Smooth muscle cell (in vitro differentiated cells): Measurements from ENCODE around the gene NPAT. TPM values are rescaled to one million over a fixed set of nuclear protein-coding genes. Genes with fewer than 3 reads are reported as not detected.

Source experiments
- DNase-seq: peaks from one replicate; lab custom pipeline; 2025; ENCODE audit not compliant: unreplicated experiment; lab: John Stamatoyannopoulos, UW
- H2AFZ ChIP-seq: fragments of 200-600 bp; sonication (generic); 2 replicates; pipeline ENCODE4 v1.6.0; 2016; ENCODE audit warnings: antibody characterized with exemption, low read depth, mild to moderate bottlenecking
- H3F3A ChIP-seq: fragments of 200-600 bp; sonication (generic); 2 replicates; pipeline ENCODE4 v1.6.0; 2017; ENCODE audit warnings: antibody characterized with exemption, low read depth
- H3K27ac ChIP-seq: fragments of 200-600 bp; sonication (generic); 2 replicates; pipeline ENCODE4 v1.5.1; 2016; ENCODE audit warnings: low read depth, mild to moderate bottlenecking
- H3K27me3 ChIP-seq: fragments of 200-600 bp; sonication (generic); 2 replicates; pipeline ENCODE4 v1.6.1; 2016; ENCODE audit warnings: low read depth, mild to moderate bottlenecking
- H3K36me3 ChIP-seq: fragments of 200-600 bp; sonication (generic); 2 replicates; pipeline ENCODE4 v1.5.1; 2016; ENCODE audit warnings: low read depth
- H3K4me1 ChIP-seq: fragments of 200-600 bp; sonication (generic); 2 replicates; pipeline ENCODE4 v1.5.1; 2016; ENCODE audit warnings: low read depth
- H3K4me2 ChIP-seq: fragments of 200-600 bp; sonication (generic); 2 replicates; pipeline ENCODE4 v1.6.0; 2016; ENCODE audit warnings: mild to moderate bottlenecking
- H3K4me3 ChIP-seq: fragments of 200-600 bp; sonication (generic); 2 replicates; pipeline ENCODE4 v1.5.1; 2016; ENCODE audit warnings: mild to moderate bottlenecking
- H3K79me2 ChIP-seq: fragments of 200-600 bp; sonication (generic); 2 replicates; pipeline ENCODE4 v1.6.0; 2016; ENCODE audit warnings: low read depth, mild to moderate bottlenecking
- H3K9ac ChIP-seq: fragments of 200-600 bp; sonication (generic); 2 replicates; pipeline ENCODE4 v1.6.0; 2016; ENCODE audit warnings: low read depth
- H3K9me3 ChIP-seq: fragments of 200-600 bp; sonication (generic); replicated peaks from 2 replicates; pipeline ENCODE4 v1.5.1; 2016; ENCODE audit warnings: low read depth
- H4K20me1 ChIP-seq: fragments of 200-600 bp; sonication (generic); 2 replicates; pipeline ENCODE4 v1.6.0; 2016; ENCODE audit warnings: low read depth
- WGBS: methylation state at CpG from one replicate; pipeline ENCODE4 v1.1.7; 2016; ENCODE audit warnings: low lambda C conversion rate; 5-methylcytosine and 5-hydroxymethylcytosine counted together
- polyA plus RNA-seq: library from polyadenylated mRNA; unstranded; fragments of >200 nt; fragmentation: Nextera tagmentation; extraction: Ambion mirVana; gene quantifications from 2 replicates; pipeline ENCODE4 v1.2.1, GENCODE V29; 2016
- total RNA-seq: library from RNA; depleted of rRNA; stranded (reverse); fragments of >200 nt; gene quantifications from 2 replicates; pipeline ENCODE4 v1.2.3, GENCODE V29; 2014
- TF ChIP-seq, protein P1 (sequence below): fragments of 200-600 bp; sonication (generic); IDR thresholded peaks from 2 replicates; pipeline ENCODE4 v1.5.1; 2017; ENCODE audit warnings: borderline replicate concordance, mild to moderate bottlenecking, antibody characterized with exemption; ENCODE audit not compliant: insufficient read depth, poor library complexity, severe bottlenecking

NPAT gene
- total and polyA plus RNA-seq, 2 experiments from 2014 or later: 6.2 to 21.5 TPM

GRCh38 chr11:108218912-108219783, 3.3 kb downstream of the NPAT start:
- no peaks in the 10 kb centered on the region for H3K27me3 ChIP-seq
- TF ChIP-seq, protein P1, sequence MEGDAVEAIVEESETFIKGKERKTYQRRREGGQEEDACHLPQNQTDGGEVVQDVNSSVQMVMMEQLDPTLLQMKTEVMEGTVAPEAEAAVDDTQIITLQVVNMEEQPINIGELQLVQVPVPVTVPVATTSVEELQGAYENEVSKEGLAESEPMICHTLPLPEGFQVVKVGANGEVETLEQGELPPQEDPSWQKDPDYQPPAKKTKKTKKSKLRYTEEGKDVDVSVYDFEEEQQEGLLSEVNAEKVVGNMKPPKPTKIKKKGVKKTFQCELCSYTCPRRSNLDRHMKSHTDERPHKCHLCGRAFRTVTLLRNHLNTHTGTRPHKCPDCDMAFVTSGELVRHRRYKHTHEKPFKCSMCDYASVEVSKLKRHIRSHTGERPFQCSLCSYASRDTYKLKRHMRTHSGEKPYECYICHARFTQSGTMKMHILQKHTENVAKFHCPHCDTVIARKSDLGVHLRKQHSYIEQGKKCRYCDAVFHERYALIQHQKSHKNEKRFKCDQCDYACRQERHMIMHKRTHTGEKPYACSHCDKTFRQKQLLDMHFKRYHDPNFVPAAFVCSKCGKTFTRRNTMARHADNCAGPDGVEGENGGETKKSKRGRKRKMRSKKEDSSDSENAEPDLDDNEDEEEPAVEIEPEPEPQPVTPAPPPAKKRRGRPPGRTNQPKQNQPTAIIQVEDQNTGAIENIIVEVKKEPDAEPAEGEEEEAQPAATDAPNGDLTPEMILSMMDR: no peak
- no peak overlapping the region for H3K9ac ChIP-seq
- peaks cover 7% of the 10 kb centered on the region for H3F3A ChIP-seq
- peaks cover 50% of the 10 kb centered on the region for H4K20me1 ChIP-seq
- no peak overlapping the region for H3K4me3 ChIP-seq
- peaks cover 18% of the 10 kb centered on the region for H3K4me1 ChIP-seq
- no peak for DNase-seq
- H2AFZ ChIP-seq: no peak overlapping the region
- no peaks in the 10 kb centered on the region for H3K9me3 ChIP-seq
- H3K36me3 ChIP-seq: no peaks in the 10 kb centered on the region
- H3K79me2 ChIP-seq: peaks cover 72% of the 10 kb centered on the region
- no peak overlapping the region for H3K27ac ChIP-seq
- H3K4me2 ChIP-seq: no peak overlapping the region
- 63% methylated on average over 7 of the region's 7 CpGs for WGBS

- H3K9ac ChIP-seq: no peak overlapping the region
- 95% methylated on average over 2 of the region's 2 CpGs for WGBS
- H3K27ac ChIP-seq: no peak overlapping the region
- no peak overlapping the region for H3K4me2 ChIP-seq
- no peaks in the 10 kb centered on the region for H3K36me3 ChIP-seq
- peaks cover 72% of the 10 kb centered on the region for H3K79me2 ChIP-seq
- no peak overlapping the region for H3K4me3 ChIP-seq
- TF ChIP-seq, protein P1: no peak
- no peak for DNase-seq
- H3K27me3 ChIP-seq: no peaks in the 10 kb centered on the region
- H2AFZ ChIP-seq: no peak overlapping the region
- H4K20me1 ChIP-seq: peaks cover 56% of the 10 kb centered on the region
- no peaks in the 10 kb centered on the region for H3K9me3 ChIP-seq
- peaks cover 3% of the 10 kb centered on the region for H3F3A ChIP-seq
- H3K4me1 ChIP-seq: peaks cover 11% of the 10 kb centered on the region
These were observed 4.0 kb downstream of the NPAT start for GRCh38 chr11:108218455-108218854.

DNA sequence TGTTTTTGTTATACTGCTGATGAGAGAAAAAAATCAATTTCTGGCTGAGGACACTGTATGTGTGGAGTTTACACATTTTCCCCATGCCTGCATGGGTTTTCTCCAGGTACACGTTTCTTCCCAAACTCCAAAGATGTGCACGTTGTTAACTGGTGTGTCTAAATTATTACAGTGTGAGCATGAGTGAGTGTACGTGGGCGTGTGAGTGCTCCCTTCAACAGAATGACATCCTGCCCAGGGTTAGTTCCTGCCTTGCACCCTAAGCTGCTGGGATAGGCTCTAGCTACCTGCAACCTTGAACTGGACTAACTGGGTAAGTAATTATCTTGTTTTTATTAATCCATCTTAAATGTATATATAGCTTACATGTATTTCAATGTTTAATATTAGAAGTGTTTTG, 5.5 kb downstream of the NPAT start:
- Histone ChIP-seq H2AFZ (no peak overlapping the region), H3K4me1 (peaks cover 11% of the 10 kb centered on the region), H3K4me2 (no peak overlapping the region), H3K9me3 (no peaks in the 10 kb centered on the region), H4K20me1 (peaks cover 56% of the 10 kb centered on the region), H3K27ac (no peak overlapping the region), H3K36me3 (no peaks in the 10 kb centered on the region), H3F3A (no peaks in the 10 kb centered on the region), H3K27me3 (no peaks in the 10 kb centered on the region), H3K9ac (no peak overlapping the region), H3K4me3 (no peak overlapping the region), H3K79me2 (peaks cover 87% of the 10 kb centered on the region)
- no peak for DNase-seq
- TF ChIP-seq, protein P1: no peak
- 90% methylated on average over 4 of the region's 4 CpGs for WGBS
